K562 (cell line): ENCODE results near the gene KIF26A. TPM values are rescaled to one million over a fixed set of nuclear protein-coding genes. Genes with fewer than 3 reads are reported as not detected.

Source experiments
- ATAC-seq: fragments of 200-7000 bp; cut with Tn5 transposase; 3 replicates; pipeline ENCODE4 v1.9.1; 2020; ENCODE audit warnings: moderate library complexity
- BruUV-seq: library from RNA; stranded (reverse); fragments of 400-500 nt; replicated peaks from 2 replicates; lab custom pipeline; 2021; lab: Mats Ljungman, UMichigan
- CTCF ChIA-PET: fragments of 300-600 bp; formaldehyde crosslinking; extraction: SDS; loops from one replicate; lab custom pipeline; 2021; ENCODE audit warnings: low intra/inter-chr PET ratio; lab: Yijun Ruan, JAX
- POLR2A ChIA-PET: fragments of 300-600, 350-650 bp; sonication (Branson Sonifier 250); formaldehyde crosslinking; extraction: SDS; loops from one replicate; lab custom pipeline; 2021; ENCODE audit warnings: antibody characterized with exemption, inconsistent platforms; lab: Yijun Ruan, JAX
- DNase-seq, 4 experiments: peaks; one replicate each; pipeline versions ENCODE4 v3.0.0 to v3.0.0-alpha.2; 2011 to 2018; ENCODE audit warnings: low spot score in 3 of 4, mixed read lengths in 3 of 4; ENCODE audit errors: extremely low read depth in 1 of 4
- FAIRE-seq: peaks from 2 replicates; lab custom pipeline; 2011; peaks lifted over from hg19 to GRCh38; lab: Jason Lieb, UNC
- H2AFZ ChIP-seq: 2 replicates; pipeline ENCODE4 v1.6.0; 2011; ENCODE audit warnings: low read depth, low read length, control low read depth, inconsistent platforms
- H3K27ac ChIP-seq: fragments of 200-600 bp; 3 replicates; pipeline ENCODE4 v1.8.0; 2011; ENCODE audit warnings: low read depth, mild to moderate bottlenecking, control low read depth, inconsistent platforms, low read length, moderate library complexity, mixed read lengths; ENCODE audit errors: extremely low read depth
- H3K27me3 ChIP-seq, 2 experiments: fragments of 300-600 bp in 1 of 2; 2 replicates in 1 of 2; 3 replicates in 1 of 2; pipeline versions ENCODE4 v1.6.0 to v1.8.0; 2011; ENCODE audit warnings: inconsistent platforms in 2 of 2, low read length in 2 of 2, mild to moderate bottlenecking in 1 of 2, mixed read lengths in 1 of 2, moderate library complexity in 1 of 2; ENCODE audit not compliant: control insufficient read depth in 2 of 2, insufficient read depth in 2 of 2
- H3K36me3 ChIP-seq: fragments of 300-600 bp; 3 replicates; pipeline ENCODE4 v1.8.0; 2011; ENCODE audit warnings: mild to moderate bottlenecking, low read length, inconsistent platforms; ENCODE audit not compliant: control insufficient read depth, insufficient read depth
- H3K4me1 ChIP-seq, 2 experiments: fragments of 200-600 bp in 1 of 2; replicated peaks in 1 of 2; 2 replicates in 1 of 2; 3 replicates in 1 of 2; pipeline versions ENCODE4 v1.5.1 to v1.8.0; 2011; ENCODE audit warnings: inconsistent platforms in 2 of 2, low read length in 2 of 2, mild to moderate bottlenecking in 1 of 2, mixed read lengths in 1 of 2, moderate library complexity in 1 of 2; ENCODE audit not compliant: control insufficient read depth in 2 of 2, insufficient read depth in 2 of 2
- H3K4me2 ChIP-seq: 2 replicates; pipeline ENCODE4 v1.6.1; 2011; ENCODE audit warnings: low read length, control low read depth, inconsistent platforms, mixed read lengths; ENCODE audit not compliant: insufficient read depth
- H3K4me3 ChIP-seq: fragments of 200-600 bp; sonication (generic), shearing (Covaris generic); 2 replicates; pipeline ENCODE4 v1.5.1; 2016; ENCODE audit warnings: control low read depth, inconsistent platforms
- H3K79me2 ChIP-seq: fragments of 200-600 bp; 3 replicates; pipeline ENCODE4 v1.8.0; 2011; ENCODE audit warnings: low read length, inconsistent platforms; ENCODE audit not compliant: control insufficient read depth, insufficient read depth
- H3K9ac ChIP-seq, 2 experiments: 2 replicates each; pipeline versions ENCODE4 v1.6.0 to v1.6.1; 2011; ENCODE audit warnings: low read depth in 2 of 2, low read length in 2 of 2, control low read depth in 1 of 2, inconsistent platforms in 1 of 2, mild to moderate bottlenecking in 1 of 2, mixed read lengths in 1 of 2; ENCODE audit not compliant: insufficient read depth in 1 of 2
- H3K9me1 ChIP-seq: one replicate; pipeline ENCODE4 v1.6.0; 2011; ENCODE audit warnings: inconsistent platforms, mild to moderate bottlenecking, low read length, moderate library complexity; ENCODE audit not compliant: control insufficient read depth, insufficient read depth
- H3K9me3 ChIP-seq: replicated peaks from 2 replicates; pipeline ENCODE4 v1.5.1; 2011; ENCODE audit warnings: low read depth, low read length, inconsistent platforms; ENCODE audit not compliant: control insufficient read depth, insufficient read depth
- H4K20me1 ChIP-seq: replicated peaks from 2 replicates; pipeline ENCODE4 v1.6.1; 2011; ENCODE audit warnings: low read length, inconsistent platforms, mixed read lengths; ENCODE audit not compliant: control insufficient read depth, insufficient read depth
- ADNP ChIP-seq: fragments of 200-800 bp; sonication (Bioruptor generic); IDR thresholded peaks from 2 replicates; pipeline ENCODE4 v1.6.1; 2016; ENCODE audit warnings: missing genetic modification characterization, missing compliant biosample characterization
- ASH1L ChIP-seq: fragments of 450-650 bp; IDR thresholded peaks from 2 replicates; pipeline ENCODE4 v1.6.1; 2018; ENCODE audit warnings: borderline replicate concordance, mild to moderate bottlenecking, low read depth; ENCODE audit not compliant: partially characterized antibody
- FIP1L1 ChIP-seq: fragments of 200-400 bp; formaldehyde crosslinking; IDR thresholded peaks from 2 replicates; pipeline ENCODE4 v1.6.1; 2018; ENCODE audit warnings: mild to moderate bottlenecking, low read depth, low read length; ENCODE audit not compliant: poor library complexity, severe bottlenecking
- GTF2A2 ChIP-seq: IDR thresholded peaks from 2 replicates; pipeline ENCODE4 v1.6.1; 2016; ENCODE audit warnings: mild to moderate bottlenecking, missing genetic modification characterization, missing compliant biosample characterization
- KLF16 ChIP-seq: IDR thresholded peaks from 2 replicates; pipeline ENCODE4 v1.6.1; 2016; ENCODE audit warnings: antibody characterized with exemption
- MITF ChIP-seq: IDR thresholded peaks from 2 replicates; pipeline ENCODE4 v1.6.1; 2014; ENCODE audit warnings: antibody characterized with exemption
- NBN ChIP-seq: fragments of 450-650 bp; IDR thresholded peaks from 2 replicates; pipeline ENCODE4 v1.6.1; 2016; ENCODE audit warnings: low read depth, mild to moderate bottlenecking
- PHB ChIP-seq: fragments of 250-450 bp; sonication (Bioruptor Pico); IDR thresholded peaks from 2 replicates; pipeline ENCODE4 v1.5.0; 2021
- PPARD ChIP-seq: fragments of 250-450 bp; sonication (Bioruptor Pico); IDR thresholded peaks from 2 replicates; pipeline ENCODE4 v1.8.0; 2022; ENCODE audit warnings: inconsistent platforms, mild to moderate bottlenecking, moderate library complexity
- SP2 ChIP-seq: IDR thresholded peaks from 2 replicates; pipeline ENCODE4 v1.6.1; 2011; ENCODE audit warnings: mild to moderate bottlenecking, low read depth, low read length, moderate library complexity; ENCODE audit not compliant: poor library complexity, severe bottlenecking; ENCODE audit errors: extremely low read depth
- TFE3 ChIP-seq: fragments of 450-650 bp; formaldehyde crosslinking; IDR thresholded peaks from 2 replicates; pipeline ENCODE4 v1.4.0; 2020; ENCODE audit warnings: mild to moderate bottlenecking, mixed read lengths
- TOE1 ChIP-seq, 2 experiments: fragments of 450-650 bp in 1 of 2; sonication (generic) in 1 of 2; formaldehyde crosslinking in 1 of 2; IDR thresholded peaks; 2 replicates each; pipeline versions ENCODE4 v1.7.1 to v1.8.0; 2016 to 2022; ENCODE audit warnings: borderline replicate concordance in 2 of 2, mild to moderate bottlenecking in 2 of 2, antibody characterized with exemption in 1 of 2, inconsistent platforms in 1 of 2, low read depth in 1 of 2, missing genetic modification reagents in 1 of 2, moderate library complexity in 1 of 2
- ZNF133 ChIP-seq: fragments of 250-450 bp; sonication (Bioruptor Pico); IDR thresholded peaks from 2 replicates; pipeline ENCODE4 v1.4.0; 2020; ENCODE audit warnings: mild to moderate bottlenecking
- ZNF75A ChIP-seq: fragments of 450-650 bp; formaldehyde crosslinking; IDR thresholded peaks from 2 replicates; pipeline ENCODE4 v1.4.0; 2020; ENCODE audit warnings: mild to moderate bottlenecking
- WGBS: fragments of 100-300 bp; shearing (Covaris generic); methylation state at CpG from one replicate; pipeline ENCODE4 v1.1.6; 2016; ENCODE audit warnings: low coverage, mixed read lengths; ENCODE audit not compliant: insufficient coverage; ENCODE audit errors: missing lambda C conversion rate; 5-methylcytosine and 5-hydroxymethylcytosine counted together
- in situ Hi-C: fragments of 300-500 bp; cut with MboI; formaldehyde crosslinking; loops from 4 replicates; pipeline ENCODE4 v1.15.0; 2018; ENCODE audit warnings: inconsistent platforms, mixed read lengths
- intact Hi-C: fragments of 100-400 bp; cut with micrococcal nuclease; formaldehyde crosslinking; loops from 2 replicates; pipeline ENCODE4 v1.14.2; 2022
- polyA plus RNA-seq, 8 experiments: library from polyadenylated mRNA; depleted of rRNA in 4 of 8; stranded (reverse) in 5 of 8; unstranded in 3 of 8; fragments of >200 nt; fragmentation: Nextera tagmentation in 2 of 8; fragmentation: Illumina TruSeq in 1 of 8; extraction: Ambion mirVana in 2 of 8; extraction: Trizol in 1 of 8; gene quantifications; 2 replicates each; pipeline versions ENCODE4 v1.2.1 to v1.2.3, GENCODE V29; 2011 to 2014; ENCODE audit warnings: inconsistent platforms in 1 of 8, missing spikeins in 1 of 8
- total RNA-seq, 7 experiments: library from RNA; depleted of rRNA in 6 of 7; stranded (reverse); fragments of >200 nt in 6 of 7; fragmentation: Illumina TruSeq in 2 of 7; extraction: Trizol in 2 of 7; gene quantifications; 2 replicates each; pipeline versions ENCODE4 v1.2.1 to v1.2.3, GENCODE V29; 2011 to 2021; ENCODE audit warnings: low replicate concordance in 1 of 7
- TF ChIP-seq, protein P1 (sequence below): sonication (generic); formaldehyde crosslinking; IDR thresholded peaks from 2 replicates; pipeline ENCODE4 v1.8.0; 2022; ENCODE audit warnings: missing genetic modification reagents, mild to moderate bottlenecking, borderline replicate concordance

KIF26A gene
- total and polyA plus RNA-seq, 9 of the 15 experiments (the other 6 are each of a cell fraction or from before 2014, with no cell fraction given) = 0.04 TPM; not detected in 8

DNA sequence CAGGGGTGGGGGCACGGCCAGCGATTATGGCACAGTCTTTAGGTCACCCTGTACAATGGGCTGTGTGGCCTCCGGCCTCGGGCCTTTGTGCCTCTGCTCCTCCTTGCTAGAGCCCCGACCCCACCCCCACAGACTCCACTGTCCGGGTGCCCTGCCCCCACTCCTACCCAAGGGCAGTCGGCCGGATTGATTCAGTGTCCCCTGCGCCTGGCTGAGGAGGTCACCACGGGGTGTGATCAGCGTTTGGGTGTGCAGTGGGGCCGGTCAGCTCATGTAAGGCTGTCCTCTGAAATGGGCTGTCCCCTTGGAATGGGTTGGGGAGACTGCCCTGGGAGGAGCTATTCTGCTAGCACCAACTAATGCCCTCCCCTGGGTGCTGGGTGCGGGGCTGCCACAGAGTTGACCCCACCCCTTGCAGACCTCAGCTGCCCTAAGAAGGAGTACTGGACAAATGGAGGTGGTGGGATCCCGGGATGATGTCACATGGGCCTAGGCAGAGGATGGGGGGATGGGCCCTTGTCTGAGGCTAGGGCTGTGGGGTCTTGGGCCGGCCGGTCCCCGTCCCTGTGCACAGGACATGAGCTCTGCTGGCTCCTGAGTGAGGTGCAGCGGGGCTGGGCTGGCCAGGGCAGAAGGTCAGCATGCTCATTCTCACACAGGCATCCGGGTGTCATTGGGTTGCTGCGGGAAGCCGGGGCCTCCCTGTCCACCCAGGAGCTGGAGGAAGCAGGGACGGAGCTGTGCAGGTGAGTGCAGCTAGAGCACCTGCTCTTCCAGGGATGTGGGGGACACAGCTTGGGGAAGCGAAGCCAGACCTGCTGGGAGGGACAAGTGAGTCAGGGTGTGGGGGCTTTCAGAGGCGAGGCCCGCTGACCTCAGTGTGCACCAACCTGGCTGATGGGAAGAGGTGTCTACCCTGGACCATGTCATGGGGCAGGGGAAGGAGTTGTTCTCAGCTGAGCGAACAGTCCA, 29.5 kb upstream of the KIF26A start:
- 1% methylated on average over 15 of the region's 26 CpGs for WGBS
- Histone ChIP-seq H3K4me3 (no peak overlapping the region), H3K4me1 (peaks cover 0 to 19% of the 10 kb centered on the region in 2 experiments; a peak in 2 of 5 replicates), H3K9ac (no peak overlapping the region), H3K27me3 (peaks cover 0 to 13% of the 10 kb centered on the region in 2 experiments; a peak in 1 of 5 replicates), H3K27ac (no peak overlapping the region), H4K20me1 (no peaks in the 10 kb centered on the region), H3K9me3 (no peaks in the 10 kb centered on the region), H3K9me1 (no peaks in the 10 kb centered on the region), H3K36me3 (no peaks in the 10 kb centered on the region), H2AFZ (no peak overlapping the region), H3K4me2 (no peak overlapping the region), H3K79me2 (no peaks in the 10 kb centered on the region)
- in situ Hi-C loops (no loop called here), intact Hi-C loops (no loop called here)
- ATAC-seq (no peak; the same call in 2 of the 3 replicates), DNase-seq (no peak), FAIRE-seq (no peak)
- ChIA-PET CTCF (no interaction called here), POLR2A (no interaction called here)
- BruUV-seq = no TSS peak
- TF ChIP-seq TFE3 (CRISPR knock-in tag) (no peak), ASH1L (no peak), ZNF133 (no peak), ZNF75A (CRISPR knock-in tag) (no peak), GTF2A2 (tag) (no peak), SP2 (no peak), FIP1L1 (no peak), KLF16 (no peak), TOE1 (IDR thresholded peaks at IDR 0.05; ENCODE audit: borderline replicate concordance) (no peak), TOE1 (CRISPR knock-in tag; IDR thresholded peaks at IDR 0.05; ENCODE audit: borderline replicate concordance, low read depth) (no peak), PHB (no peak), PPARD (CRISPR knock-in tag) (no peak), ADNP (no peak), NBN (no peak), MITF (no peak)
- TF ChIP-seq, protein P1, sequence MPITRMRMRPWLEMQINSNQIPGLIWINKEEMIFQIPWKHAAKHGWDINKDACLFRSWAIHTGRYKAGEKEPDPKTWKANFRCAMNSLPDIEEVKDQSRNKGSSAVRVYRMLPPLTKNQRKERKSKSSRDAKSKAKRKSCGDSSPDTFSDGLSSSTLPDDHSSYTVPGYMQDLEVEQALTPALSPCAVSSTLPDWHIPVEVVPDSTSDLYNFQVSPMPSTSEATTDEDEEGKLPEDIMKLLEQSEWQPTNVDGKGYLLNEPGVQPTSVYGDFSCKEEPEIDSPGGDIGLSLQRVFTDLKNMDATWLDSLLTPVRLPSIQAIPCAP (CRISPR knock-in tag) = no peak
